ENCODE data around the gene SPG7.
A peak's percentile ranks its signal among the peaks of the same experiment; 100 is the strongest.

Gene SPG7

DNA sequence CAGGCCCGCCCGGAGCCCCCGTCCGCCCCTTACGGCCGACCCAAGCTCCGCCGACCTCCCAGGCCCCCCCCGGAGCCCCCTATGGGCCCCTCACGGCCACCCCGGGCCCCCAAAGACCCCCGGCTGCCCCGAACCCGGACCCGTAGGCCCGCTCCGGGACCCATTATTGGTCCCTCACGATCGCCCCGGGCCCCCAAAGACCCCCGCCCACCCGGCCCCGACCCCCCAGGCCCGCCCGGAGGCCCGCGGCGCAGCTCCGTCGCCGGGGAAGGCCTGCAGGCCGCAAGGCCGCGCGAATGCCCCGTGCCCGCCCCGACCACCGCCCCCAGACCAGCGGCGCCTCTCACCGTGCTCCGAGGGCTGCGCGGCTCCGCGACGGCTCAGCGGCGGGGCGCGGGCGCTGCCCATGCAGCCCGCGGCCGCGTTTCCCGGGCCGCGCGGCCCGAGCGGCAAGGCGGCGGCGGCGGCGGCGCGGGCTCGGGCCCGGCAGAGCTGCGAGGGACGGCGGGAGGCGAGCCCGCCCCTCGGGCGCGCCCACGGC lies 18.2 kb upstream of the SPG7 start:
- peak overlapping the region; percentile 59 to 63; a peak in 3 of 4 replicates for H3K4me3 ChIP-seq (ENCODE audit: low read depth in 1 of 2, low read length in 2 of 2)
- H3K9ac ChIP-seq (ENCODE audit: low read depth, low read length): peak overlapping the region; percentile 76
- H2AFZ ChIP-seq (ENCODE audit: low read depth, low read length): 0 out of 2 replicates have a peak overlapping the region, but pooled peaks have one; percentile 22
- no peak overlapping the region for H3K4me2 ChIP-seq (ENCODE audit: insufficient read depth, low read length)
- TF ChIP-seq EZH2 (IDR thresholded peaks at IDR 0.05; ENCODE audit: borderline replicate concordance, low read depth, low read length, severe bottlenecking): no peak
- TF ChIP-seq, protein P1, sequence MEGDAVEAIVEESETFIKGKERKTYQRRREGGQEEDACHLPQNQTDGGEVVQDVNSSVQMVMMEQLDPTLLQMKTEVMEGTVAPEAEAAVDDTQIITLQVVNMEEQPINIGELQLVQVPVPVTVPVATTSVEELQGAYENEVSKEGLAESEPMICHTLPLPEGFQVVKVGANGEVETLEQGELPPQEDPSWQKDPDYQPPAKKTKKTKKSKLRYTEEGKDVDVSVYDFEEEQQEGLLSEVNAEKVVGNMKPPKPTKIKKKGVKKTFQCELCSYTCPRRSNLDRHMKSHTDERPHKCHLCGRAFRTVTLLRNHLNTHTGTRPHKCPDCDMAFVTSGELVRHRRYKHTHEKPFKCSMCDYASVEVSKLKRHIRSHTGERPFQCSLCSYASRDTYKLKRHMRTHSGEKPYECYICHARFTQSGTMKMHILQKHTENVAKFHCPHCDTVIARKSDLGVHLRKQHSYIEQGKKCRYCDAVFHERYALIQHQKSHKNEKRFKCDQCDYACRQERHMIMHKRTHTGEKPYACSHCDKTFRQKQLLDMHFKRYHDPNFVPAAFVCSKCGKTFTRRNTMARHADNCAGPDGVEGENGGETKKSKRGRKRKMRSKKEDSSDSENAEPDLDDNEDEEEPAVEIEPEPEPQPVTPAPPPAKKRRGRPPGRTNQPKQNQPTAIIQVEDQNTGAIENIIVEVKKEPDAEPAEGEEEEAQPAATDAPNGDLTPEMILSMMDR (IDR thresholded peaks at IDR 0.05; ENCODE audit: borderline replicate concordance, extremely low read depth, low read length, poor library complexity, severe bottlenecking): no peak
- peaks cover 54% of the 10 kb centered on the region for H4K20me1 ChIP-seq (ENCODE audit: insufficient read depth, low read length)
- H3K79me2 ChIP-seq (ENCODE audit: insufficient read depth, low read length): peaks cover 86% of the 10 kb centered on the region
- no peaks in the 10 kb centered on the region for H3K27me3 ChIP-seq (ENCODE audit: insufficient read depth, low read length, poor library complexity)
- H3K9me3 ChIP-seq (ENCODE audit: insufficient read depth, low read length, severe bottlenecking): no peaks in the 10 kb centered on the region
- H3K36me3 ChIP-seq (ENCODE audit: insufficient read depth, low read length): peaks cover 11% of the 10 kb centered on the region
- peaks cover 54% of the 10 kb centered on the region for H3K4me1 ChIP-seq (ENCODE audit: insufficient read depth, low read length)
- H3K27ac ChIP-seq (ENCODE audit: low read length): peak overlapping the region; percentile 79; the same call in 1 of the 2 replicates
- ATAC-seq (ENCODE audit: insufficient read depth, low read depth): no peak
- no peak for DNase-seq

DNA sequence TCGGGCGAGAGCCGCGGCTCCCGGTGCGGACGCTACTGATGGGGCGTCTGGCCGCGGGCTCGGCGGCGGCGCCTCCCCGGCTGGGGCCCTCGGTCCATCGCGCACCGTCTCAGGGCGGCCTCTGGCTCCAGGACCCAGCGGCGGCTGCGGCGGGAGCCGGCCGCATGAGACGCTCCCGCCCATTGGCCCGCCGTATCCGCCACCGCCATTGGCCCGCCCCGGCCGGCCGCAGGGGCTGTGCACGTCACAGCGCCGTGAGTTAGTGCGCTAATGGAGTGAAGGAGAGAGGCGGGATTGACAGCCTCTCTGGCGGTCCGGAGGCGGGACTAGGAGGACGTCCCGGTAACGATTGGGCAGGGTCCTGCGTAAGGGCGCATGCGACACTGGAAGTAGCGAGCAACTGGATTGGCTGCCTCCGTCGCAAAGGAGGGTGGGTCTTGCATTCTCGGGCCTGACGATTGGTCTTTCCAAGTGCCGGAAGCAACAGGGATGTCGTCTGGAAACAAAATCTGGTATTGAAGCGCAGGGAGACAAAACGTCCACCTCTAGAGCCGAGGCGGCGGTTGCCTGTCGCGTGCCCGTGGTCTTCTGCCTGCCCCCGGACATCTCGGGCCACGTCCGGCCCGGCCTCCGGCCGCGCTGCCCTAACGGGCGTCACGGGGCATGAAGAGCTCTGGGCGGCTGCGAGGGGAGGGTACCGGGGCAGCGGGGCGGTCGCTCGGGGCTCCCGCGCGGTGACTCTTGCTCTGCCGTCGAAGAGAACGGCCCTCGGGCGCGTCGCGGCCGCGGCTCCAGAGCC lies 17.6 kb upstream of the SPG7 start, which contains the start of gene ANKRD11:
Gene ANKRD11, minus strand, starts transcription at position 123 of the 799 bp plus-strand sequence. CDS start 173,542 bp downstream, outside the sequence.
- DNase-seq (peak; percentile 100), ATAC-seq (ENCODE audit: insufficient read depth, low read depth) (peak; percentile 88)
- Histone ChIP-seq H3K27ac (ENCODE audit: low read length) (peak within 1 kb of the TSS; percentile 86), H3K9ac (ENCODE audit: low read depth, low read length) (peak within 1 kb of the TSS; percentile 86), H4K20me1 (ENCODE audit: insufficient read depth, low read length) (peaks cover 48% of the 10 kb centered on the region), H3K4me2 (ENCODE audit: insufficient read depth, low read length) (peak within 1 kb of the TSS; percentile 94), H3K4me3 (ENCODE audit: low read depth in 1 of 2, low read length in 2 of 2) (peak within 1 kb of the TSS; percentile 84 to 98), H3K9me3 (ENCODE audit: insufficient read depth, low read length, severe bottlenecking) (no peaks in the 10 kb centered on the region), H3K79me2 (ENCODE audit: insufficient read depth, low read length) (peaks cover 83% of the 10 kb centered on the region), H3K4me1 (ENCODE audit: insufficient read depth, low read length) (peaks cover 48% of the 10 kb centered on the region), H3K36me3 (ENCODE audit: insufficient read depth, low read length) (peaks cover 11% of the 10 kb centered on the region), H2AFZ (ENCODE audit: low read depth, low read length) (peak within 1 kb of the TSS; percentile 90), H3K27me3 (ENCODE audit: insufficient read depth, low read length, poor library complexity) (no peaks in the 10 kb centered on the region)
- TF ChIP-seq EZH2 (IDR thresholded peaks at IDR 0.05; ENCODE audit: borderline replicate concordance, low read depth, low read length, severe bottlenecking): no peak
- TF ChIP-seq, protein P1 (IDR thresholded peaks at IDR 0.05; ENCODE audit: borderline replicate concordance, extremely low read depth, low read length, poor library complexity, severe bottlenecking): no peak

DNA sequence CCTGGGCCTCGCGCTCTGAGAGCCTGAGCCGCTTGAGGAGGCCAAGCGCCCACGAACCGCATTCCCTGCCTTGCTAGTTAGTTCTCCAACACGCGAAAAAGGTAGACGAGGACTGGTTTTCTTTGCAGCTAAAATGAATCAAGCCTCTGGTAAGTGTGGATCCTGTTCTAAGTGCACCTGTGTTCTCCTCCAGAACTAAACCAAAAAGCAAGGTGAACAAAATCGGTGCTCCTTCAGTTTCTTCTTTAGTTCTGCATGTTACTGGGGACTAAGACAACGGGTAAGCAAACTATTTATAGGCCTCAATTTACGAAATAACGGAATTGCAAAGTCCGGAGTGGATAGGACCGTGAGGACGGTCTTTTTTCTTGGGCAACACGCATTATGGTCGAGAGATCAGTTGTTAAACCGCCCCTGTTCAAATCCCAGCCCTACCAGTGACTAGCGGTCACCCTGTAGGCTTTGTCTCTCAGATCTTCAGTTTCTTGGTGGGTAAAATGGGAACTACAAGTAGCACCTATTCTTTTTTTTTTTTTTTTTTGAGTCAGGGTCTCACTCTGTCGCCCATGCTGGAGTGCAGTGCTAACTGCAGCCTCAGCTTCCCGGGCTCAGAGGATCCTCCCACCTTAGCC lies 16.8 kb upstream of the SPG7 start:
- peaks cover 41% of the 10 kb centered on the region for H4K20me1 ChIP-seq (ENCODE audit: insufficient read depth, low read length)
- H3K4me3 ChIP-seq (ENCODE audit: low read depth in 1 of 2, low read length in 2 of 2): peak overlapping the region; percentile 84 to 98
- H3K4me1 ChIP-seq (ENCODE audit: insufficient read depth, low read length): peaks cover 40% of the 10 kb centered on the region
- H3K36me3 ChIP-seq (ENCODE audit: insufficient read depth, low read length): peaks cover 11% of the 10 kb centered on the region
- TF ChIP-seq, protein P1 (IDR thresholded peaks at IDR 0.05; ENCODE audit: borderline replicate concordance, extremely low read depth, low read length, poor library complexity, severe bottlenecking): peak; percentile 30
- TF ChIP-seq EZH2 (IDR thresholded peaks at IDR 0.05; ENCODE audit: borderline replicate concordance, low read depth, low read length, severe bottlenecking): no peak
- peak overlapping the region; percentile 86 for H3K27ac ChIP-seq (ENCODE audit: low read length)
- DNase-seq (peak; percentile 32), ATAC-seq (ENCODE audit: insufficient read depth, low read depth) (no peak)
- peak overlapping the region; percentile 90 for H2AFZ ChIP-seq (ENCODE audit: low read depth, low read length)
- peaks cover 79% of the 10 kb centered on the region for H3K79me2 ChIP-seq (ENCODE audit: insufficient read depth, low read length)
- H3K27me3 ChIP-seq (ENCODE audit: insufficient read depth, low read length, poor library complexity): no peaks in the 10 kb centered on the region
- H3K9ac ChIP-seq (ENCODE audit: low read depth, low read length): peak overlapping the region; percentile 86
- H3K9me3 ChIP-seq (ENCODE audit: insufficient read depth, low read length, severe bottlenecking): no peaks in the 10 kb centered on the region
- peak overlapping the region; percentile 94 for H3K4me2 ChIP-seq (ENCODE audit: insufficient read depth, low read length)
